Caco-2 (cell line): ENCODE data around the gene ANGPTL2. TPM values are rescaled to one million over a fixed set of nuclear protein-coding genes. Genes with fewer than 3 reads are reported as not detected.

Experiments used
- BruUV-seq: library from RNA; stranded (reverse); fragments of 400-500 nt; replicated peaks from 2 replicates; lab custom pipeline; 2021; lab: Mats Ljungman, UMichigan
- CTCF ChIA-PET: fragments of 300-600 bp; sonication (Branson Sonifier 250); formaldehyde crosslinking; loops from one replicate; lab custom pipeline; 2022; ENCODE audit warnings: antibody characterized with exemption; lab: Charles Lee
- POLR2A ChIA-PET: fragments of 300-600 bp; sonication (Branson Sonifier 250); formaldehyde crosslinking; loops from one replicate; lab custom pipeline; 2022; ENCODE audit warnings: antibody characterized with exemption; lab: Charles Lee
- DNase-seq, 2 experiments: peaks; one replicate each; pipeline versions ENCODE4 v3.0.0 to v3.0.0-alpha.2; 2020 to 2022
- H3K27me3 ChIP-seq: replicated peaks from 2 replicates; pipeline ENCODE4 v1.6.0; 2011; ENCODE audit warnings: low read length; ENCODE audit not compliant: control insufficient read depth, insufficient read depth
- H3K36me3 ChIP-seq: 2 replicates; pipeline ENCODE4 v1.5.1; 2011; ENCODE audit warnings: low read length; ENCODE audit not compliant: control insufficient read depth, insufficient read depth
- H3K4me1 ChIP-seq: fragments of 250-450 bp; sonication (Bioruptor Pico); 2 replicates; pipeline ENCODE4 v1.5.1; 2020; ENCODE audit warnings: mild to moderate bottlenecking
- H3K4me3 ChIP-seq: 2 replicates; pipeline ENCODE4 v1.5.1; 2011; ENCODE audit warnings: low read depth, mild to moderate bottlenecking, control low read depth, low read length
- H3K9me3 ChIP-seq: fragments of 250-450 bp; sonication (Bioruptor Pico); 2 replicates; pipeline ENCODE4 v1.5.1; 2020; ENCODE audit warnings: mild to moderate bottlenecking, moderate library complexity
- H3K27ac Mint-ChIP-seq: one replicate; pipeline ENCODE4 v1.8.0; 2022; ENCODE audit warnings: mixed read lengths; ENCODE audit not compliant: unreplicated experiment
- H3K27me3 Mint-ChIP-seq: one replicate; pipeline ENCODE4 v1.8.0; 2022; ENCODE audit warnings: mixed read lengths; ENCODE audit not compliant: insufficient read depth, unreplicated experiment
- H3K36me3 Mint-ChIP-seq: one replicate; pipeline ENCODE4 v1.8.0; 2022; ENCODE audit warnings: mild to moderate bottlenecking, mixed read lengths; ENCODE audit not compliant: insufficient read depth, unreplicated experiment
- H3K4me1 Mint-ChIP-seq: one replicate; pipeline ENCODE4 v1.8.0; 2022; ENCODE audit warnings: low read depth, mixed read lengths; ENCODE audit not compliant: unreplicated experiment
- H3K4me3 Mint-ChIP-seq: one replicate; pipeline ENCODE4 v1.8.0; 2022; ENCODE audit warnings: mild to moderate bottlenecking, moderate library complexity, mixed read lengths; ENCODE audit not compliant: unreplicated experiment
- H3K9me3 Mint-ChIP-seq: one replicate; pipeline ENCODE4 v1.8.0; 2022; ENCODE audit warnings: mixed read lengths; ENCODE audit not compliant: unreplicated experiment
- CTCF ChIP-seq, 2 experiments: fragments of 200-600 bp in 1 of 2; IDR thresholded peaks; 1 replicate in 1 of 2; 2 replicates in 1 of 2; pipeline versions ENCODE4 v1.5.1 to v1.8.0; 2011 to 2022; ENCODE audit warnings: antibody characterized with exemption in 1 of 2, control low read depth in 1 of 2, inconsistent platforms in 1 of 2, low read depth in 1 of 2, low read length in 1 of 2, mild to moderate bottlenecking in 1 of 2, moderate library complexity in 1 of 2; ENCODE audit not compliant: insufficient read depth in 1 of 2, severe bottlenecking in 1 of 2, unreplicated experiment in 1 of 2
- intact Hi-C: fragments of 100-400 bp; cut with micrococcal nuclease; formaldehyde crosslinking; loops from one replicate; pipeline ENCODE4 v1.10.0; 2022; ENCODE audit not compliant: unreplicated experiment
- total RNA-seq: library from RNA; stranded (reverse); gene quantifications from 2 replicates; pipeline ENCODE4 v1.2.3, GENCODE V29; 2022

The ANGPTL2 gene
- total RNA-seq, 1 experiment from 2014 or later: not detected

GRCh38 chr9:127116088-127116726 is 6.2 kb downstream of the ANGPTL2 start:
- no TSS peak for BruUV-seq
- H3K27ac Mint-ChIP-seq: no peak overlapping the region

GRCh38 chr9:127114606-127115005 is 7.8 kb downstream of the ANGPTL2 start:
- Mint-ChIP-seq H3K27me3 (no peaks in the 10 kb centered on the region), H3K4me1 (peaks cover 24% of the 10 kb centered on the region), H3K9me3 (no peaks in the 10 kb centered on the region), H3K27ac (no peak overlapping the region), H3K36me3 (peaks cover 4% of the 10 kb centered on the region), H3K4me3 (no peak overlapping the region)
- Histone ChIP-seq H3K27me3 (no peaks in the 10 kb centered on the region), H3K36me3 (peaks cover 1% of the 10 kb centered on the region; the same call in 1 of the 2 replicates), H3K9me3 (no peaks in the 10 kb centered on the region), H3K4me3 (no peak overlapping the region), H3K4me1 (peaks cover 8% of the 10 kb centered on the region)
- no peak for TF ChIP-seq CTCF (IDR thresholded peaks at IDR 0.05; ENCODE audit: insufficient read depth in 1 of 2, low read depth in 1 of 2, low read length in 1 of 2, severe bottlenecking in 1 of 2, unreplicated experiment in 1 of 2)
- no TSS peak for BruUV-seq
- POLR2A ChIA-PET: no interaction called here
- no peak for DNase-seq
- intact Hi-C loops: no loop called here
- CTCF ChIA-PET: no interaction called here

More at GRCh38 chr9:127116088-127116726, 6.2 kb downstream of the ANGPTL2 start:
- peaks cover 11% of the 10 kb centered on the region for H3K4me1 ChIP-seq
- H3K4me3 ChIP-seq: no peak overlapping the region
- CTCF ChIA-PET: interaction anchor here (0.8 kb wide), 1 partner anchor 50 kb away, joined by 3 read pairs; no protein-coding TSS in a partner anchor
- no peak overlapping the region for H3K4me3 Mint-ChIP-seq
- H3K36me3 Mint-ChIP-seq: peaks cover 4% of the 10 kb centered on the region
- H3K36me3 ChIP-seq: peaks cover 1% of the 10 kb centered on the region; the same call in 1 of the 2 replicates
- POLR2A ChIA-PET: no interaction called here
- TF ChIP-seq CTCF (IDR thresholded peaks at IDR 0.05; ENCODE audit: insufficient read depth in 1 of 2, low read depth in 1 of 2, low read length in 1 of 2, severe bottlenecking in 1 of 2, unreplicated experiment in 1 of 2): no peak
- H3K9me3 ChIP-seq: no peaks in the 10 kb centered on the region
- DNase-seq: no peak
- H3K4me1 Mint-ChIP-seq: peaks cover 12% of the 10 kb centered on the region
- no peaks in the 10 kb centered on the region for H3K27me3 Mint-ChIP-seq
- intact Hi-C loops: no loop called here
- no peaks in the 10 kb centered on the region for H3K9me3 Mint-ChIP-seq
- no peaks in the 10 kb centered on the region for H3K27me3 ChIP-seq

- no TSS peak for BruUV-seq
- Mint-ChIP-seq H3K27ac (no peak overlapping the region), H3K36me3 (no peaks in the 10 kb centered on the region), H3K4me1 (peaks cover 21% of the 10 kb centered on the region), H3K4me3 (no peak overlapping the region), H3K27me3 (no peaks in the 10 kb centered on the region), H3K9me3 (no peaks in the 10 kb centered on the region)
- no peaks in the 10 kb centered on the region for H3K27me3 ChIP-seq
- H3K4me1 ChIP-seq: peaks cover 8% of the 10 kb centered on the region
- no peak overlapping the region for H3K4me3 ChIP-seq
- CTCF ChIA-PET: no interaction called here
- no peaks in the 10 kb centered on the region for H3K9me3 ChIP-seq
- POLR2A ChIA-PET: no interaction called here
- peaks cover 1% of the 10 kb centered on the region; the same call in 1 of the 2 replicates for H3K36me3 ChIP-seq
- no peak for TF ChIP-seq CTCF (IDR thresholded peaks at IDR 0.05; ENCODE audit: insufficient read depth in 1 of 2, low read depth in 1 of 2, low read length in 1 of 2, severe bottlenecking in 1 of 2, unreplicated experiment in 1 of 2)
- intact Hi-C loops: no loop called here
- no peak for DNase-seq
These were observed 9.1 kb downstream of the ANGPTL2 start for GRCh38 chr9:127113191-127113972.
